Prostate gland (tissue), 2 donors: ENCODE data around the gene SREBF2. TPM values are rescaled to one million over a fixed set of nuclear protein-coding genes. Genes with fewer than 3 reads are reported as not detected.

Experiments used
- DNase-seq: peaks from one replicate; pipeline ENCODE4 v3.0.0-alpha.2; 2019; ENCODE audit warnings: low spot score
- H3K27ac ChIP-seq, 2 donors: fragments of 200-600 bp; sonication (generic); 2 replicates each; pipeline ENCODE4 v1.5.1; 2017 to 2019
- H3K27me3 ChIP-seq: fragments of 200-600 bp; sonication (generic); replicated peaks from 2 replicates; pipeline ENCODE4 v1.5.1; 2019; ENCODE audit not compliant: insufficient read depth
- H3K36me3 ChIP-seq, 2 donors: fragments of 200-600 bp; sonication (generic); 1 replicate in 1 of 2; 2 replicates in 1 of 2; pipeline versions ENCODE4 v1.5.1 to v1.8.1; 2017 to 2019
- H3K4me1 ChIP-seq: fragments of 200-600 bp; sonication (generic); replicated peaks from 2 replicates; pipeline ENCODE4 v1.5.1; 2019
- H3K4me3 ChIP-seq, 2 donors: fragments of 200-600 bp; sonication (generic); 2 replicates each; pipeline ENCODE4 v1.5.1; 2017 to 2019
- H3K9me3 ChIP-seq: fragments of 200-600 bp; sonication (generic); 2 replicates; pipeline ENCODE4 v1.5.1; 2017
- CTCF ChIP-seq, 4 experiments: fragments of 200-600 bp in 2 of 4; fragments of 450-650 bp in 2 of 4; sonication (generic) in 2 of 4; IDR thresholded peaks; 1 replicate in 3 of 4; 2 replicates in 1 of 4; pipeline ENCODE4 v1.5.1; 2016 to 2019; ENCODE audit warnings: antibody characterized with exemption in 4 of 4, mild to moderate bottlenecking in 2 of 4, moderate library complexity in 2 of 4
- POLR2A ChIP-seq: fragments of 450-650 bp; IDR thresholded peaks from one replicate; pipeline ENCODE4 v1.6.1; 2016; ENCODE audit warnings: antibody characterized with exemption, mild to moderate bottlenecking
- POLR2AphosphoS5 ChIP-seq: sonication (generic); formaldehyde crosslinking; IDR thresholded peaks from one replicate; pipeline ENCODE4 v1.6.1; 2017; ENCODE audit warnings: antibody characterized with exemption
- WGBS: methylation state at CpG from one replicate; pipeline ENCODE4 v1.1.5; 2018; 5-methylcytosine and 5-hydroxymethylcytosine counted together
- intact Hi-C: fragments of 100-400 bp; cut with DNase I; formaldehyde crosslinking; loops from one replicate; pipeline ENCODE4 v1.14.2; 2022
- microRNA counts, 2 donors: library from miRNA; unstranded; fragments of <30 nt; microRNA quantifications; one replicate each; lab custom pipeline; 2016 to 2017
- microRNA-seq: library from miRNA; unstranded; fragments of <30 nt; microRNA quantifications from one replicate; pipeline ENCODE4, GENCODE V29; 2016
- small RNA-seq, 2 donors: library from RNA; depleted of rRNA; stranded (forward); fragments of <200 nt; gene quantifications; one replicate each; pipeline ENCODE3, GENCODE V24; 2016
- total RNA-seq, 2 donors: library from RNA; depleted of rRNA; stranded (reverse); fragments of >200 nt; gene quantifications; one replicate each; pipeline ENCODE4 v1.1.0, GENCODE V29; 2016

Gene SREBF2
- total RNA-seq, 2 donors from 2014 or later, result 62.7 to 128 TPM

GRCh38 chr22:41952713-41953112 is 119.8 kb downstream of the SREBF2 start:
- H3K27me3 ChIP-seq, result no peaks in the 10 kb centered on the region
- H3K9me3 ChIP-seq, result no peaks in the 10 kb centered on the region
- no peaks in the 10 kb centered on the region for H3K4me1 ChIP-seq
- intact Hi-C loops, result no loop called here
- no peak overlapping the region for H3K4me3 ChIP-seq
- no peak overlapping the region for H3K27ac ChIP-seq
- no peak for TF ChIP-seq POLR2AphosphoS5
- no peak for TF ChIP-seq CTCF (IDR thresholded peaks at IDR 0.05)
- TF ChIP-seq POLR2A, result no peak
- 94% methylated on average over 2 of the region's 2 CpGs for WGBS
- H3K36me3 ChIP-seq, result no peaks in the 10 kb centered on the region
- no peak for DNase-seq

MicroRNA genes within 50 kb of the gene (microRNA counts, 767-probe panel; counts per million panel counts)
- microRNA hsa-miR-33a-5p (lab: Ali Mortazavi, UCI), result 2,793 to 2,949 counts per million in 2 donors

Small RNAs within 50 kb of the gene (microRNA-seq; reads per million reads assigned to microRNA genes)
- gene MIR33A, result 10.0 reads per million, percentile 51 among the genes with 10 or more reads in this experiment

Small RNAs within 50 kb of the gene (small RNA-seq; reads per million reads assigned to genes)
- gene MIR33A, result 0.40 to 0.65 reads per million in 2 donors

Other genes with a start within 250 kb of the SREBF2 start
- 10 to 100 TPM; 49.0 to 58.6 TPM for gene PMM1, start 243.3 kb upstream of the SREBF2 start, total RNA-seq
- gene DESI1, start 212.1 kb upstream of the SREBF2 start, total RNA-seq, result 10 to 100 TPM; 16.0 to 22.9 TPM
- gene XRCC6, start 211.8 kb upstream of the SREBF2 start, total RNA-seq, result 100 to 1,000 TPM; 247 to 254 TPM
- 100 to 1,000 TPM; 150 to 161 TPM for gene SNU13, start 144.2 kb upstream of the SREBF2 start, total RNA-seq
- gene MEI1, start 133.6 kb upstream of the SREBF2 start, total RNA-seq, result 1 to 10 TPM in 1 of 2 donors, not detected in 1; 7.4 TPM
- gene CCDC134, start 32.4 kb upstream of the SREBF2 start, total RNA-seq, result 10 to 100 TPM; 12.0 to 20.7 TPM
- not detected for gene SHISA8, start 82.0 kb downstream of the SREBF2 start, total RNA-seq
- gene TNFRSF13C, start 93.7 kb downstream of the SREBF2 start, total RNA-seq, result under 1 TPM; 0.17 to 0.36 TPM
- 10 to 100 TPM; 10.3 to 10.8 TPM for gene CENPM, start 114.0 kb downstream of the SREBF2 start, total RNA-seq
- 1 to 10 TPM in 1 of 2 donors, under 1 TPM in 1; 0.46 to 2.3 TPM for gene SEPTIN3, start 136.3 kb downstream of the SREBF2 start, total RNA-seq
- gene WBP2NL, start 165.7 kb downstream of the SREBF2 start, total RNA-seq, result 10 to 100 TPM in 1 of 2 donors, 1 to 10 TPM in 1; 1.6 to 12.7 TPM
- 10 to 100 TPM; 41.5 to 47.1 TPM for gene NAGA, start 237.7 kb downstream of the SREBF2 start, total RNA-seq
- 10 to 100 TPM in 1 of 2 donors, 1 to 10 TPM in 1; 8.5 to 11.2 TPM for gene PHETA2, start 241.1 kb downstream of the SREBF2 start, total RNA-seq
- gene SMDT1, start 246.6 kb downstream of the SREBF2 start, total RNA-seq, result 10 to 100 TPM; 19.1 to 35.8 TPM